ENCODE measurements around the gene ENO1. TPM values are rescaled to one million over a fixed set of nuclear protein-coding genes. Genes with fewer than 3 reads are reported as not detected.
A peak's percentile ranks its signal among the peaks of the same experiment; 100 is the strongest.

Gene ENO1
- total and polyA plus RNA-seq, 2 experiments from 2014 or later, result 910 to 1,831 TPM

DNA sequence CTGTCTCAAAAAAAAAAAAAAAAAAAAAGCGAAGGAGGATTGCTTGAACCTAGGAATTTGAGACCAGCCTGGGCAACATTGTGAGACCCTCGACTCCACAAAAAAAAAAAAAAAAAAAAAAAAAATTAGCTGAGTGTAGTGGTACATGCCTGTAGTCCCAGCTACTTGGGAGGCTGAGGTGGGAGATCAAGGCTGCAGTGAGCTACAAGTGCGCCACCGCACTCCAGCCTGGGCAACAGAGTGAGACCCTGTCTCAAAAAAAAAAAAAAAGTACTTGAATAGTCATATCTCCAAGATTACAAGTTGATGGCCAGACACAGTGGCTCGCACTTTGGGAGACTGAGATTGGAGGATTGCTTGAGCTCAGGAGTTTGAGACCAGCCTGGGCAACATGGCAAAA is 27.4 kb downstream of the ENO1 start (continued):
- TF ChIP-seq, protein P1, sequence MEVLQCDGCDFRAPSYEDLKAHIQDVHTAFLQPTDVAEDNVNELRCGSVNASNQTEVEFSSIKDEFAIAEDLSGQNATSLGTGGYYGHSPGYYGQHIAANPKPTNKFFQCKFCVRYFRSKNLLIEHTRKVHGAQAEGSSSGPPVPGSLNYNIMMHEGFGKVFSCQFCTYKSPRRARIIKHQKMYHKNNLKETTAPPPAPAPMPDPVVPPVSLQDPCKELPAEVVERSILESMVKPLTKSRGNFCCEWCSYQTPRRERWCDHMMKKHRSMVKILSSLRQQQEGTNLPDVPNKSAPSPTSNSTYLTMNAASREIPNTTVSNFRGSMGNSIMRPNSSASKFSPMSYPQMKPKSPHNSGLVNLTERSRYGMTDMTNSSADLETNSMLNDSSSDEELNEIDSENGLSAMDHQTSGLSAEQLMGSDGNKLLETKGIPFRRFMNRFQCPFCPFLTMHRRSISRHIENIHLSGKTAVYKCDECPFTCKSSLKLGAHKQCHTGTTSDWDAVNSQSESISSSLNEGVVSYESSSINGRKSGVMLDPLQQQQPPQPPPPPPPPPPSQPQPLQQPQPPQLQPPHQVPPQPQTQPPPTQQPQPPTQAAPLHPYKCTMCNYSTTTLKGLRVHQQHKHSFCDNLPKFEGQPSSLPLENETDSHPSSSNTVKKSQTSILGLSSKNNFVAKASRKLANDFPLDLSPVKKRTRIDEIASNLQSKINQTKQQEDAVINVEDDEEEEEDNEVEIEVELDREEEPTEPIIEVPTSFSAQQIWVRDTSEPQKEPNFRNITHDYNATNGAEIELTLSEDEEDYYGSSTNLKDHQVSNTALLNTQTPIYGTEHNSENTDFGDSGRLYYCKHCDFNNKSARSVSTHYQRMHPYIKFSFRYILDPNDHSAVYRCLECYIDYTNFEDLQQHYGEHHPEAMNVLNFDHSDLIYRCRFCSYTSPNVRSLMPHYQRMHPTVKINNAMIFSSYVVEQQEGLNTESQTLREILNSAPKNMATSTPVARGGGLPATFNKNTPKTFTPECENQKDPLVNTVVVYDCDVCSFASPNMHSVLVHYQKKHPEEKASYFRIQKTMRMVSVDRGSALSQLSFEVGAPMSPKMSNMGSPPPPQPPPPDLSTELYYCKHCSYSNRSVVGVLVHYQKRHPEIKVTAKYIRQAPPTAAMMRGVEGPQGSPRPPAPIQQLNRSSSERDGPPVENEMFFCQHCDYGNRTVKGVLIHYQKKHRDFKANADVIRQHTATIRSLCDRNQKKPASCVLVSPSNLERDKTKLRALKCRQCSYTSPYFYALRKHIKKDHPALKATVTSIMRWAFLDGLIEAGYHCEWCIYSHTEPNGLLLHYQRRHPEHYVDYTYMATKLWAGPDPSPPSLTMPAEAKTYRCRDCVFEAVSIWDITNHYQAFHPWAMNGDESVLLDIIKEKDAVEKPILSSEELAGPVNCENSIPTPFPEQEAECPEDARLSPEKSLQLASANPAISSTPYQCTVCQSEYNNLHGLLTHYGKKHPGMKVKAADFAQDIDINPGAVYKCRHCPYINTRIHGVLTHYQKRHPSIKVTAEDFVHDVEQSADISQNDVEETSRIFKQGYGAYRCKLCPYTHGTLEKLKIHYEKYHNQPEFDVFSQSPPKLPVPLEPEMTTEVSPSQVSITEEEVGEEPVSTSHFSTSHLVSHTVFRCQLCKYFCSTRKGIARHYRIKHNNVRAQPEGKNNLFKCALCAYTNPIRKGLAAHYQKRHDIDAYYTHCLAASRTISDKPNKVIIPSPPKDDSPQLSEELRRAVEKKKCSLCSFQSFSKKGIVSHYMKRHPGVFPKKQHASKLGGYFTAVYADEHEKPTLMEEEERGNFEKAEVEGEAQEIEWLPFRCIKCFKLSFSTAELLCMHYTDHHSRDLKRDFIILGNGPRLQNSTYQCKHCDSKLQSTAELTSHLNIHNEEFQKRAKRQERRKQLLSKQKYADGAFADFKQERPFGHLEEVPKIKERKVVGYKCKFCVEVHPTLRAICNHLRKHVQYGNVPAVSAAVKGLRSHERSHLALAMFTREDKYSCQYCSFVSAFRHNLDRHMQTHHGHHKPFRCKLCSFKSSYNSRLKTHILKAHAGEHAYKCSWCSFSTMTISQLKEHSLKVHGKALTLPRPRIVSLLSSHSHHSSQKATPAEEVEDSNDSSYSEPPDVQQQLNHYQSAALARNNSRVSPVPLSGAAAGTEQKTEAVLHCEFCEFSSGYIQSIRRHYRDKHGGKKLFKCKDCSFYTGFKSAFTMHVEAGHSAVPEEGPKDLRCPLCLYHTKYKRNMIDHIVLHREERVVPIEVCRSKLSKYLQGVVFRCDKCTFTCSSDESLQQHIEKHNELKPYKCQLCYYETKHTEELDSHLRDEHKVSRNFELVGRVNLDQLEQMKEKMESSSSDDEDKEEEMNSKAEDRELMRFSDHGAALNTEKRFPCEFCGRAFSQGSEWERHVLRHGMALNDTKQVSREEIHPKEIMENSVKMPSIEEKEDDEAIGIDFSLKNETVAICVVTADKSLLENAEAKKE (CRISPR knock-in tag; IDR thresholded peaks at IDR 0.05), result no peak
- TF ChIP-seq NANOG (IDR thresholded peaks at IDR 0.05; ENCODE audit: borderline replicate concordance) (no peak), STAT1 (IDR thresholded peaks at IDR 0.05; ENCODE audit: unreplicated experiment) (no peak), EZH2 (IDR thresholded peaks at IDR 0.05; ENCODE audit: low read depth, unreplicated experiment) (no peak)
- TF ChIP-seq, protein P2, sequence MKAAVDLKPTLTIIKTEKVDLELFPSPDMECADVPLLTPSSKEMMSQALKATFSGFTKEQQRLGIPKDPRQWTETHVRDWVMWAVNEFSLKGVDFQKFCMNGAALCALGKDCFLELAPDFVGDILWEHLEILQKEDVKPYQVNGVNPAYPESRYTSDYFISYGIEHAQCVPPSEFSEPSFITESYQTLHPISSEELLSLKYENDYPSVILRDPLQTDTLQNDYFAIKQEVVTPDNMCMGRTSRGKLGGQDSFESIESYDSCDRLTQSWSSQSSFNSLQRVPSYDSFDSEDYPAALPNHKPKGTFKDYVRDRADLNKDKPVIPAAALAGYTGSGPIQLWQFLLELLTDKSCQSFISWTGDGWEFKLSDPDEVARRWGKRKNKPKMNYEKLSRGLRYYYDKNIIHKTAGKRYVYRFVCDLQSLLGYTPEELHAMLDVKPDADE (IDR thresholded peaks at IDR 0.05), result no peak

DNA sequence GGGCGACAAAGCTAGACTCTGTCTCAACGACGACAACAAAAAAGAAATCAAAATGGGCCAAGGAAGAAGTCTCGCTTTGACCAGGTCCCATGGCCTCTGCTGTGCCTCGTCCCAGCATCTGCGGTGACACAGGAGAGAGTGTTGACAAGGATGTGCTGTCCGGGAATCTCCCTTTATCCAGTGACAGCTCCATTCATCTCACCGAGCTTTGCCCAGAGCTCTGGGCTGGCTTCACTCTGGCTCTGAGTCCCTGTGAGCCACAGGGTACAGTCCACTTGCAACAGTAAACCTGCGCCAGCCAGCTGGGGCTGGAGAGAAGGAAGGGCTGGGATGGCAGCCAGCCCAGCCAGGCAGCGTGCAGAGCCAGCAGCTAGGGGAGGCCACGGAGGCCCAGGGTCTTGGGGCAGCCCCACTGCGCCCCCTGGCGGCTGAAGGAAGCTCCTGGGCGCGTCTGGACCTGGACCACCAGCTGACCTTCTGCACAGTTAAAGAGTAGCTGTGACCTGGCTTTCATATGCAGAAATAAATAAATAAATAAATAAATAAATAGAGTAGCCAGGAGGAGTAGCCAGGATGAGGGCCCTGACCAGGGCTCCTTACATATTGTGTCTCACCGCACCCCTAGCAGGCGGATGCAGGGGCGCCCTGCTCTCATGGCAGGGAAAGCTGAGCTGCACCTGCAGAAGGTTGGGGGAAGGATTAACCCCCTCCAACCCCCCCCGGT is 29.7 kb downstream of the ENO1 start:
- Histone ChIP-seq H3K4me3 (no peak overlapping the region), H3K79me2 (replicated peaks; ENCODE audit: insufficient read depth) (no peaks in the 10 kb centered on the region), H3K36me3 (ENCODE audit: insufficient read depth) (no peaks in the 10 kb centered on the region), H2AFZ (0 out of 2 replicates have a peak overlapping the region, but pooled peaks have one; percentile 74), H3K4me2 (no peak overlapping the region), H4K20me1 (replicated peaks; ENCODE audit: insufficient read depth) (no peaks in the 10 kb centered on the region), H3K27me3 (ENCODE audit: insufficient read depth) (no peaks in the 10 kb centered on the region), H3F3A (replicated peaks; ENCODE audit: low read depth) (no peaks in the 10 kb centered on the region), H3K4me1 (ENCODE audit: insufficient read depth) (no peaks in the 10 kb centered on the region), H3K9me2 (ENCODE audit: insufficient read depth) (no peaks in the 10 kb centered on the region), H3K27ac (ENCODE audit: low read depth) (no peak overlapping the region)
- Mint-ChIP-seq H3K27ac (no peak overlapping the region), H3K4me3 (no peak overlapping the region), H3K27me3 (ENCODE audit: insufficient read depth, low read depth, poor library complexity) (peaks cover 15% of the 10 kb centered on the region), H3K9me3 (peaks cover 2% of the 10 kb centered on the region; the same call in 1 of the 3 replicates), H3K4me1 (peaks cover 4% of the 10 kb centered on the region; the same call in 2 of the 3 replicates), H3K36me3 (ENCODE audit: low read depth) (no peaks in the 10 kb centered on the region)
- TF ChIP-seq, protein P3, sequence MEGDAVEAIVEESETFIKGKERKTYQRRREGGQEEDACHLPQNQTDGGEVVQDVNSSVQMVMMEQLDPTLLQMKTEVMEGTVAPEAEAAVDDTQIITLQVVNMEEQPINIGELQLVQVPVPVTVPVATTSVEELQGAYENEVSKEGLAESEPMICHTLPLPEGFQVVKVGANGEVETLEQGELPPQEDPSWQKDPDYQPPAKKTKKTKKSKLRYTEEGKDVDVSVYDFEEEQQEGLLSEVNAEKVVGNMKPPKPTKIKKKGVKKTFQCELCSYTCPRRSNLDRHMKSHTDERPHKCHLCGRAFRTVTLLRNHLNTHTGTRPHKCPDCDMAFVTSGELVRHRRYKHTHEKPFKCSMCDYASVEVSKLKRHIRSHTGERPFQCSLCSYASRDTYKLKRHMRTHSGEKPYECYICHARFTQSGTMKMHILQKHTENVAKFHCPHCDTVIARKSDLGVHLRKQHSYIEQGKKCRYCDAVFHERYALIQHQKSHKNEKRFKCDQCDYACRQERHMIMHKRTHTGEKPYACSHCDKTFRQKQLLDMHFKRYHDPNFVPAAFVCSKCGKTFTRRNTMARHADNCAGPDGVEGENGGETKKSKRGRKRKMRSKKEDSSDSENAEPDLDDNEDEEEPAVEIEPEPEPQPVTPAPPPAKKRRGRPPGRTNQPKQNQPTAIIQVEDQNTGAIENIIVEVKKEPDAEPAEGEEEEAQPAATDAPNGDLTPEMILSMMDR (conservative IDR thresholded peaks at IDR 0.05; ENCODE audit: low read depth in 2 of 2), result peak; percentile 69 to 95
- TF ChIP-seq EZH2 (IDR thresholded peaks at IDR 0.05; ENCODE audit: low read depth, unreplicated experiment), result no peak
- ATAC-seq (peak; percentile 95), DNase-seq (ENCODE audit: low spot score) (peak; percentile 95)
